HCT116 (cell line): Measurements from ENCODE around the gene FAM240B. TPM values are rescaled to one million over a fixed set of nuclear protein-coding genes. Genes with fewer than 3 reads are reported as not detected.

ENCODE experiments used
- ATAC-seq: fragments of 200-7000 bp; cut with Tn5 transposase; 2 replicates; pipeline ENCODE4 v1.9.1; 2020; ENCODE audit warnings: mild to moderate bottlenecking, moderate library complexity
- BruUV-seq: library from RNA; stranded (reverse); fragments of 400-500 nt; replicated peaks from 2 replicates; lab custom pipeline; 2021; lab: Mats Ljungman, UMichigan
- CTCF ChIA-PET: fragments of 300-600 bp; sonication (Branson Sonifier 250); formaldehyde crosslinking; loops from one replicate; lab custom pipeline; 2021; ENCODE audit warnings: antibody characterized with exemption; lab: Charles Lee
- POLR2A ChIA-PET: fragments of 300-600, 350-600 bp; sonication (Branson Sonifier 250); formaldehyde crosslinking; loops from one replicate; lab custom pipeline; 2021; ENCODE audit warnings: antibody characterized with exemption; lab: Charles Lee
- RAD21 ChIA-PET, 2 experiments: fragments of 300-600 bp; sonication (Branson Sonifier 250); formaldehyde crosslinking; loops; one replicate each; lab custom pipeline; 2023; ENCODE audit warnings: low total read pairs in 2 of 2; ENCODE audit not compliant: uncharacterized antibody in 2 of 2, unreplicated experiment in 2 of 2, low non-redundant PET in 1 of 2; lab: Charles Lee
- DNase-seq: peaks from one replicate; pipeline ENCODE4 v3.0.0-alpha.2; 2010; ENCODE audit warnings: low read depth, low spot score
- H2AFZ ChIP-seq: fragments of 200-600 bp; shearing (Covaris generic), sonication (generic); 2 replicates; pipeline ENCODE4 v1.6.1; 2017; ENCODE audit warnings: low read depth, mixed run types, mixed read lengths, antibody characterized with exemption, low read length; ENCODE audit not compliant: poor library complexity, severe bottlenecking
- H3K27ac ChIP-seq: 2 replicates; pipeline ENCODE4 v1.5.1; 2012; ENCODE audit warnings: low read depth, low read length
- H3K27me3 ChIP-seq: fragments of 200-600 bp; sonication (generic); 2 replicates; pipeline ENCODE4 v1.6.1; 2016; ENCODE audit warnings: mixed run types, low read length, mixed read lengths; ENCODE audit not compliant: insufficient read depth
- H3K36me3 ChIP-seq, 2 experiments: fragments of 200-500 bp in 1 of 2; fragments of 200-600 bp in 1 of 2; sonication (Bioruptor generic) in 1 of 2; sonication (generic) in 1 of 2; 2 replicates each; pipeline versions ENCODE4 v1.5.1 to v1.6.1; 2014 to 2016; ENCODE audit warnings: low read length in 2 of 2, inconsistent platforms in 1 of 2, mixed read lengths in 1 of 2, mixed run types in 1 of 2; ENCODE audit not compliant: insufficient read depth in 2 of 2, control insufficient read depth in 1 of 2
- H3K4me1 ChIP-seq, 2 experiments: fragments of 200-600 bp in 1 of 2; sonication (generic) in 1 of 2; 2 replicates each; pipeline versions ENCODE4 v1.5.1 to v1.6.1; 2012 to 2017; ENCODE audit warnings: low read length in 2 of 2, inconsistent platforms in 1 of 2, mild to moderate bottlenecking in 1 of 2, mixed read lengths in 1 of 2, mixed run types in 1 of 2, moderate library complexity in 1 of 2; ENCODE audit not compliant: insufficient read depth in 2 of 2, control insufficient read depth in 1 of 2
- H3K4me2 ChIP-seq: fragments of 200-600 bp; sonication (generic); 2 replicates; pipeline ENCODE4 v1.6.1; 2017; ENCODE audit warnings: mixed run types, low read length, mixed read lengths
- H3K4me3 ChIP-seq, 2 experiments: fragments of 200-600 bp in 1 of 2; sonication (generic) in 1 of 2; replicated peaks in 1 of 2; 2 replicates each; pipeline ENCODE4 v1.5.1; 2011 to 2016; ENCODE audit warnings: low read length in 2 of 2, control low read depth in 1 of 2, low read depth in 1 of 2, mild to moderate bottlenecking in 1 of 2, mixed read lengths in 1 of 2, mixed run types in 1 of 2
- H3K79me2 ChIP-seq: fragments of 200-600 bp; sonication (generic); 2 replicates; pipeline ENCODE4 v1.6.1; 2017; ENCODE audit warnings: mild to moderate bottlenecking, mixed run types, low read length, moderate library complexity, mixed read lengths; ENCODE audit not compliant: insufficient read depth
- H3K9ac ChIP-seq: fragments of 200-600 bp; sonication (generic); 2 replicates; pipeline ENCODE4 v1.6.1; 2016; ENCODE audit warnings: low read length, mixed read lengths
- H3K9me2 ChIP-seq: fragments of 200-600 bp; sonication (generic), shearing (Covaris generic); 2 replicates; pipeline ENCODE4 v1.6.1; 2017; ENCODE audit warnings: mixed run types, mild to moderate bottlenecking, moderate library complexity; ENCODE audit not compliant: insufficient read depth
- H3K9me3 ChIP-seq, 2 experiments: fragments of 200-500 bp in 1 of 2; fragments of 200-600 bp in 1 of 2; sonication (Bioruptor generic) in 1 of 2; sonication (generic) in 1 of 2; 2 replicates each; pipeline ENCODE4 v1.6.1; 2014 to 2017; ENCODE audit warnings: low read length in 2 of 2, mixed read lengths in 2 of 2, inconsistent platforms in 1 of 2, low read depth in 1 of 2, mild to moderate bottlenecking in 1 of 2, mixed run types in 1 of 2, moderate library complexity in 1 of 2; ENCODE audit not compliant: control insufficient read depth in 1 of 2, insufficient read depth in 1 of 2
- H4K20me1 ChIP-seq: fragments of 200-600 bp; sonication (generic), shearing (Covaris generic); 2 replicates; pipeline ENCODE4 v1.6.1; 2017; ENCODE audit warnings: mixed run types, mild to moderate bottlenecking, moderate library complexity; ENCODE audit not compliant: insufficient read depth
- EZH2phosphoT487 ChIP-seq: fragments of 200-600 bp; IDR thresholded peaks from 2 replicates; pipeline ENCODE4 v1.6.1; 2018; ENCODE audit warnings: antibody characterized with exemption, borderline replicate concordance
- POLR2A ChIP-seq: IDR thresholded peaks from 2 replicates; pipeline ENCODE4 v1.7.0; 2011; ENCODE audit warnings: borderline replicate concordance; ENCODE audit not compliant: insufficient read depth, insufficient read length; ENCODE audit errors: extremely low read depth
- SIN3A ChIP-seq: IDR thresholded peaks from 2 replicates; pipeline ENCODE4 v1.6.1; 2012; ENCODE audit warnings: low read depth
- YY1 ChIP-seq: IDR thresholded peaks from 2 replicates; pipeline ENCODE4 v1.6.1; 2011; ENCODE audit warnings: low read length, low read depth, moderate library complexity, mild to moderate bottlenecking; ENCODE audit not compliant: insufficient replicate concordance; ENCODE audit errors: extremely low read depth
- ZNF274 ChIP-seq: fragments of 200-500 bp; sonication (Bioruptor generic); IDR thresholded peaks from 2 replicates; pipeline ENCODE4 v1.6.1; 2014; ENCODE audit warnings: mild to moderate bottlenecking, low read depth, low read length, inconsistent platforms
- intact Hi-C: fragments of 100-400 bp; cut with micrococcal nuclease; formaldehyde crosslinking; loops from 2 replicates; pipeline ENCODE4 v1.10.0; 2022
- total RNA-seq: library from RNA; stranded (reverse); gene quantifications from one replicate; pipeline ENCODE4 v1.2.1, GENCODE V29; 2021; ENCODE audit not compliant: unreplicated experiment
- TF ChIP-seq, protein P1 (sequence below): IDR thresholded peaks from 2 replicates; pipeline ENCODE4 v1.6.1; 2011; ENCODE audit warnings: mild to moderate bottlenecking, low read length, moderate library complexity; ENCODE audit not compliant: insufficient replicate concordance; ENCODE audit errors: extremely low read depth
- TF ChIP-seq, protein P2 (sequence below): IDR thresholded peaks from 2 replicates; pipeline ENCODE4 v1.6.1; 2012
- TF ChIP-seq, protein P3 (sequence below), 3 experiments: fragments of 200-600 bp in 1 of 3; sonication (generic) in 1 of 3; IDR thresholded peaks in 2 of 3; conservative IDR thresholded peaks in 1 of 3; 2 replicates each; pipeline ENCODE4 v1.5.1; 2012 to 2017; ENCODE audit warnings: low read depth in 2 of 3, low read length in 2 of 3, antibody characterized with exemption in 1 of 3, borderline replicate concordance in 1 of 3, control low read depth in 1 of 3, mild to moderate bottlenecking in 1 of 3, mixed read lengths in 1 of 3, mixed run types in 1 of 3, moderate library complexity in 1 of 3; ENCODE audit not compliant: insufficient read depth in 1 of 3

The FAM240B gene
- total RNA-seq, 1 experiment from 2014 or later: not detected

DNA sequence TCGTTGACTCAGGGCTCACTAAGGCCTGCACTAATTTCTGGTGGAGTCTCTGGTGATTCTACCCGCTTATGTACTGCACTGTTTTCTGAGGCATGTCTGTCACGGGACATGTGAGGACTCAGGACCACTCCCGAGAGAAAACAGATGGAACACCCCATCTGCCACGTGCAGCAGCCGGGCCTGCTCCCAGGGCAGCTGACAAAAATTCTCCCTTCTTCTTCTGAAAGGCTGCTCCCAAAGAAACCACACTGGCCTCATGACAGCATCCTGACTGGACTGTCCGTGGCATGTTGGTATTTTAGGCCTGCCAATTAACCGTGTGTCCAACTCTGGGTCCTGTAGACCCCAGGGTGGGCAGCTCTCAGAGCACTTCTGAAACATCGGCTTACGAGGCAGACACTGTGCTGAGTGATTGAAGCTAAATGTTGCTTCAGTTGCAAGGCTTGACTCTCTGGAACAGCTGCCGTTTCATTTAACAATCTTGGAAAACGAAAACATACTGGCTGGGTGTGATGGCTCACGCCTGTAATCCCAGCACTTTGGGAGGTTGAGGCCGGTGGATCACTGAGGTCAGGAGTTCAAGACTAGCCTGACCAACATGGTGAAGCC lies 39.0 kb downstream of the FAM240B start:
- Histone ChIP-seq H3K79me2 (no peaks in the 10 kb centered on the region), H3K9me3 (no peaks in the 10 kb centered on the region), H4K20me1 (no peaks in the 10 kb centered on the region), H3K9ac (no peak overlapping the region), H3K4me3 (no peak overlapping the region), H3K4me1 (peaks cover 16 to 22% of the 10 kb centered on the region in 2 experiments), H3K9me2 (no peaks in the 10 kb centered on the region), H3K27me3 (no peaks in the 10 kb centered on the region)
- CTCF ChIA-PET: no interaction called here
- no TSS peak for BruUV-seq
- TF ChIP-seq POLR2A (no peak), YY1 (no peak), ZNF274 (no peak), SIN3A (no peak), EZH2phosphoT487 (no peak)
- TF ChIP-seq, protein P1, sequence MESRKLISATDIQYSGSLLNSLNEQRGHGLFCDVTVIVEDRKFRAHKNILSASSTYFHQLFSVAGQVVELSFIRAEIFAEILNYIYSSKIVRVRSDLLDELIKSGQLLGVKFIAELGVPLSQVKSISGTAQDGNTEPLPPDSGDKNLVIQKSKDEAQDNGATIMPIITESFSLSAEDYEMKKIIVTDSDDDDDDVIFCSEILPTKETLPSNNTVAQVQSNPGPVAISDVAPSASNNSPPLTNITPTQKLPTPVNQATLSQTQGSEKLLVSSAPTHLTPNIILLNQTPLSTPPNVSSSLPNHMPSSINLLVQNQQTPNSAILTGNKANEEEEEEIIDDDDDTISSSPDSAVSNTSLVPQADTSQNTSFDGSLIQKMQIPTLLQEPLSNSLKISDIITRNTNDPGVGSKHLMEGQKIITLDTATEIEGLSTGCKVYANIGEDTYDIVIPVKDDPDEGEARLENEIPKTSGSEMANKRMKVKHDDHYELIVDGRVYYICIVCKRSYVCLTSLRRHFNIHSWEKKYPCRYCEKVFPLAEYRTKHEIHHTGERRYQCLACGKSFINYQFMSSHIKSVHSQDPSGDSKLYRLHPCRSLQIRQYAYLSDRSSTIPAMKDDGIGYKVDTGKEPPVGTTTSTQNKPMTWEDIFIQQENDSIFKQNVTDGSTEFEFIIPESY: no peak
- TF ChIP-seq, protein P2, sequence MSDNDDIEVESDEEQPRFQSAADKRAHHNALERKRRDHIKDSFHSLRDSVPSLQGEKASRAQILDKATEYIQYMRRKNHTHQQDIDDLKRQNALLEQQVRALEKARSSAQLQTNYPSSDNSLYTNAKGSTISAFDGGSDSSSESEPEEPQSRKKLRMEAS: no peak
- TF ChIP-seq, protein P3, sequence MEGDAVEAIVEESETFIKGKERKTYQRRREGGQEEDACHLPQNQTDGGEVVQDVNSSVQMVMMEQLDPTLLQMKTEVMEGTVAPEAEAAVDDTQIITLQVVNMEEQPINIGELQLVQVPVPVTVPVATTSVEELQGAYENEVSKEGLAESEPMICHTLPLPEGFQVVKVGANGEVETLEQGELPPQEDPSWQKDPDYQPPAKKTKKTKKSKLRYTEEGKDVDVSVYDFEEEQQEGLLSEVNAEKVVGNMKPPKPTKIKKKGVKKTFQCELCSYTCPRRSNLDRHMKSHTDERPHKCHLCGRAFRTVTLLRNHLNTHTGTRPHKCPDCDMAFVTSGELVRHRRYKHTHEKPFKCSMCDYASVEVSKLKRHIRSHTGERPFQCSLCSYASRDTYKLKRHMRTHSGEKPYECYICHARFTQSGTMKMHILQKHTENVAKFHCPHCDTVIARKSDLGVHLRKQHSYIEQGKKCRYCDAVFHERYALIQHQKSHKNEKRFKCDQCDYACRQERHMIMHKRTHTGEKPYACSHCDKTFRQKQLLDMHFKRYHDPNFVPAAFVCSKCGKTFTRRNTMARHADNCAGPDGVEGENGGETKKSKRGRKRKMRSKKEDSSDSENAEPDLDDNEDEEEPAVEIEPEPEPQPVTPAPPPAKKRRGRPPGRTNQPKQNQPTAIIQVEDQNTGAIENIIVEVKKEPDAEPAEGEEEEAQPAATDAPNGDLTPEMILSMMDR (IDR thresholded peaks at IDR 0.05 in 2 of 3, conservative IDR thresholded peaks at IDR 0.05 in 1 of 3; ENCODE audit: borderline replicate concordance in 1 of 3, insufficient read depth in 1 of 3, low read depth in 2 of 3, low read length in 2 of 3): no peak
- TF ChIP-seq, all 23 proteins: peak for 0
- Histone ChIP-seq H3K4me2 (no peak overlapping the region), H2AFZ (no peak overlapping the region), H3K36me3 (no peaks in the 10 kb centered on the region), H3K27ac (no peak overlapping the region)
- ATAC-seq (no peak), DNase-seq (no peak)
- ChIA-PET POLR2A (no interaction called here), RAD21 (no interaction called here)
- intact Hi-C loops: no loop called here
